ENCODE measurements around the gene DSG3.
"Not testable (repeated sequence)": the region's sequence is repeated elsewhere in the genome, so short reads cannot be mapped to it uniquely, and the experiment has no call there.

DSG3 gene

GRCh38 chr18:31503011-31503410 is 55.5 kb downstream of the DSG3 start:
- Histone ChIP-seq H3K36me3 (ENCODE audit: control insufficient read depth, insufficient read depth, low read length) (no peaks in the 10 kb centered on the region), H3K27me3 (ENCODE audit: control insufficient read depth, insufficient read depth, low read length) (no peaks in the 10 kb centered on the region), H3K27ac (ENCODE audit: low read length) (no peak overlapping the region), H3K4me3 (ENCODE audit: low read length) (no peak overlapping the region), H3K4me1 (ENCODE audit: control insufficient read depth, insufficient read depth, low read length) (peaks cover 2% of the 10 kb centered on the region; the same call in 1 of the 2 replicates), H3K9me3 (ENCODE audit: control insufficient read depth, insufficient read depth, low read length) (no peaks in the 10 kb centered on the region)
- WGBS (ENCODE audit: insufficient coverage, insufficient read length) = no CpG with 5 or more reads among the region's 4 CpGs
- DNase-seq (ENCODE audit: low read depth, low spot score) = no peak

GRCh38 chr18:31504455-31505147 is 57.1 kb downstream of the DSG3 start:
- Histone ChIP-seq H3K4me1 (ENCODE audit: control insufficient read depth, insufficient read depth, low read length) (peaks cover 2% of the 10 kb centered on the region; the same call in 1 of the 2 replicates), H3K36me3 (ENCODE audit: control insufficient read depth, insufficient read depth, low read length) (no peaks in the 10 kb centered on the region), H3K27ac (ENCODE audit: low read length) (no peak overlapping the region), H3K4me3 (ENCODE audit: low read length) (no peak overlapping the region), H3K27me3 (ENCODE audit: control insufficient read depth, insufficient read depth, low read length) (no peaks in the 10 kb centered on the region), H3K9me3 (ENCODE audit: control insufficient read depth, insufficient read depth, low read length) (no peaks in the 10 kb centered on the region)
- no peak for DNase-seq (ENCODE audit: low read depth, low spot score)
- no CpG with 5 or more reads among the region's 10 CpGs for WGBS (ENCODE audit: insufficient coverage, insufficient read length)

GRCh38 chr18:31505156-31505555 is 57.6 kb downstream of the DSG3 start:
- Histone ChIP-seq H3K9me3 (ENCODE audit: control insufficient read depth, insufficient read depth, low read length) (no peaks in the 10 kb centered on the region), H3K36me3 (ENCODE audit: control insufficient read depth, insufficient read depth, low read length) (no peaks in the 10 kb centered on the region), H3K4me3 (ENCODE audit: low read length) (no peak overlapping the region), H3K27ac (ENCODE audit: low read length) (no peak overlapping the region), H3K27me3 (ENCODE audit: control insufficient read depth, insufficient read depth, low read length) (no peaks in the 10 kb centered on the region), H3K4me1 (ENCODE audit: control insufficient read depth, insufficient read depth, low read length) (peaks cover 2% of the 10 kb centered on the region; the same call in 1 of the 2 replicates)
- no CpG with 5 or more reads among the region's 6 CpGs for WGBS (ENCODE audit: insufficient coverage, insufficient read length)
- DNase-seq (ENCODE audit: low read depth, low spot score) = no peak

- no peak overlapping the region for H3K4me3 ChIP-seq (ENCODE audit: low read length)
- no peaks in the 10 kb centered on the region for H3K4me1 ChIP-seq (ENCODE audit: control insufficient read depth, insufficient read depth, low read length)
- no CpG with 5 or more reads among the region's 5 CpGs for WGBS (ENCODE audit: insufficient coverage, insufficient read length)
- no peak overlapping the region for H3K27ac ChIP-seq (ENCODE audit: low read length)
- H3K9me3 ChIP-seq (ENCODE audit: control insufficient read depth, insufficient read depth, low read length) = no peaks in the 10 kb centered on the region
- no peak for DNase-seq (ENCODE audit: low read depth, low spot score)
- H3K27me3 ChIP-seq (ENCODE audit: control insufficient read depth, insufficient read depth, low read length) = no peaks in the 10 kb centered on the region
- H3K36me3 ChIP-seq (ENCODE audit: control insufficient read depth, insufficient read depth, low read length) = no peaks in the 10 kb centered on the region
Observed at GRCh38 chr18:31506024-31506742, 58.6 kb downstream of the DSG3 start.

GRCh38 chr18:31507124-31507523 is 59.6 kb downstream of the DSG3 start:
- H3K9me3 ChIP-seq (ENCODE audit: control insufficient read depth, insufficient read depth, low read length); H3K4me1 ChIP-seq (ENCODE audit: control insufficient read depth, insufficient read depth, low read length); H3K36me3 ChIP-seq (ENCODE audit: control insufficient read depth, insufficient read depth, low read length); H3K4me3 ChIP-seq (ENCODE audit: low read length); H3K27ac ChIP-seq (ENCODE audit: low read length); DNase-seq (ENCODE audit: low read depth, low spot score); H3K27me3 ChIP-seq (ENCODE audit: control insufficient read depth, insufficient read depth, low read length): not testable (repeated sequence)
- no CpG with 5 or more reads among the region's 2 CpGs for WGBS (ENCODE audit: insufficient coverage, insufficient read length)

- DNase-seq (ENCODE audit: low read depth, low spot score) = no peak
- WGBS (ENCODE audit: insufficient coverage, insufficient read length) = no CpG with 5 or more reads among the region's 1 CpG
- H3K27me3 ChIP-seq (ENCODE audit: control insufficient read depth, insufficient read depth, low read length) = no peaks in the 10 kb centered on the region
- peaks cover 5% of the 10 kb centered on the region; the same call in 1 of the 2 replicates for H3K4me1 ChIP-seq (ENCODE audit: control insufficient read depth, insufficient read depth, low read length)
- H3K9me3 ChIP-seq (ENCODE audit: control insufficient read depth, insufficient read depth, low read length) = no peaks in the 10 kb centered on the region
- H3K36me3 ChIP-seq (ENCODE audit: control insufficient read depth, insufficient read depth, low read length) = no peaks in the 10 kb centered on the region
- H3K4me3 ChIP-seq (ENCODE audit: low read length) = no peak overlapping the region
- no peak overlapping the region for H3K27ac ChIP-seq (ENCODE audit: low read length)
Observed at GRCh38 chr18:31508781-31509180, 61.2 kb downstream of the DSG3 start.

- DNase-seq (ENCODE audit: low read depth, low spot score) = no peak
- H3K4me3 ChIP-seq (ENCODE audit: low read length) = no peak overlapping the region
- H3K9me3 ChIP-seq (ENCODE audit: control insufficient read depth, insufficient read depth, low read length) = no peaks in the 10 kb centered on the region
- peaks cover 5% of the 10 kb centered on the region; the same call in 1 of the 2 replicates for H3K4me1 ChIP-seq (ENCODE audit: control insufficient read depth, insufficient read depth, low read length)
- no CpG with 5 or more reads among the region's 3 CpGs for WGBS (ENCODE audit: insufficient coverage, insufficient read length)
- no peaks in the 10 kb centered on the region for H3K36me3 ChIP-seq (ENCODE audit: control insufficient read depth, insufficient read depth, low read length)
- no peak overlapping the region for H3K27ac ChIP-seq (ENCODE audit: low read length)
- no peaks in the 10 kb centered on the region for H3K27me3 ChIP-seq (ENCODE audit: control insufficient read depth, insufficient read depth, low read length)
Observed at GRCh38 chr18:31509571-31509970, 62.0 kb downstream of the DSG3 start.

GRCh38 chr18:31510319-31510718 is 62.8 kb downstream of the DSG3 start:
- no peak for DNase-seq (ENCODE audit: low read depth, low spot score)
- H3K27me3 ChIP-seq (ENCODE audit: control insufficient read depth, insufficient read depth, low read length) = no peaks in the 10 kb centered on the region
- no peaks in the 10 kb centered on the region for H3K36me3 ChIP-seq (ENCODE audit: control insufficient read depth, insufficient read depth, low read length)
- no peaks in the 10 kb centered on the region for H3K9me3 ChIP-seq (ENCODE audit: control insufficient read depth, insufficient read depth, low read length)
- H3K4me3 ChIP-seq (ENCODE audit: low read length) = no peak overlapping the region
- H3K4me1 ChIP-seq (ENCODE audit: control insufficient read depth, insufficient read depth, low read length) = peaks cover 5% of the 10 kb centered on the region; the same call in 1 of the 2 replicates
- no peak overlapping the region for H3K27ac ChIP-seq (ENCODE audit: low read length)

- Histone ChIP-seq H3K27me3 (ENCODE audit: control insufficient read depth, insufficient read depth, low read length) (no peaks in the 10 kb centered on the region), H3K4me3 (ENCODE audit: low read length) (no peak overlapping the region), H3K4me1 (ENCODE audit: control insufficient read depth, insufficient read depth, low read length) (peaks cover 5% of the 10 kb centered on the region; the same call in 1 of the 2 replicates), H3K36me3 (ENCODE audit: control insufficient read depth, insufficient read depth, low read length) (no peaks in the 10 kb centered on the region), H3K9me3 (ENCODE audit: control insufficient read depth, insufficient read depth, low read length) (no peaks in the 10 kb centered on the region), H3K27ac (ENCODE audit: low read length) (no peak overlapping the region)
- no peak for DNase-seq (ENCODE audit: low read depth, low spot score)
- WGBS (ENCODE audit: insufficient coverage, insufficient read length) = no CpG with 5 or more reads among the region's 6 CpGs
Observed at GRCh38 chr18:31511098-31511497, 63.6 kb downstream of the DSG3 start.

- H3K27ac ChIP-seq (ENCODE audit: low read length) = no peak overlapping the region
- DNase-seq (ENCODE audit: low read depth, low spot score) = no peak
- no peak overlapping the region for H3K4me3 ChIP-seq (ENCODE audit: low read length)
- H3K36me3 ChIP-seq (ENCODE audit: control insufficient read depth, insufficient read depth, low read length) = no peaks in the 10 kb centered on the region
- no peaks in the 10 kb centered on the region for H3K27me3 ChIP-seq (ENCODE audit: control insufficient read depth, insufficient read depth, low read length)
- H3K9me3 ChIP-seq (ENCODE audit: control insufficient read depth, insufficient read depth, low read length) = no peaks in the 10 kb centered on the region
- WGBS (ENCODE audit: insufficient coverage, insufficient read length) = no CpG with 5 or more reads among the region's 6 CpGs
- H3K4me1 ChIP-seq (ENCODE audit: control insufficient read depth, insufficient read depth, low read length) = peaks cover 5% of the 10 kb centered on the region; the same call in 1 of the 2 replicates
Observed at GRCh38 chr18:31512203-31512764, 64.7 kb downstream of the DSG3 start.
